CD1c-positive myeloid dendritic cell (primary cell): ENCODE results near the gene ZNF800.

Experiments
- DNase-seq: peaks from one replicate; pipeline ENCODE4 v3.0.0-alpha.2; 2016; ENCODE audit errors: extremely low spot score

Gene ZNF800

DNA sequence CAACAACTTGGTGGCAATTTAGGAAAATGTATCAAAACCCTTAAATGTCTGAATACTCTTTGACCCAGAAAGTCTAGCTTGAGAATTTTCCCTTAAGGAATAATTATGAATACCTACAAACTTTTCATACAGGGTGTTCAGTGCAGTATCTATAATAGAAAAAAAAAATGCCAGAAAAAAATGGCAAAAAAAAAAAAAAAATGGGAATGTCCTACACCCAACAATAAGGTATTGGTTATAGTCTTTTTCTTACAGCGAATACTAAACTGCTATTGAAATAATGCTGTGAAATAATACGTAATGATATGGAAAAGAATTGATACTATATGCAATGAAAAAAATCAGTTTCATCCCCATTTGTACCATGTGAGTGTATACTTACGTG lies 44.3 kb downstream of the ZNF800 start:
- DNase-seq: no peak

DNA sequence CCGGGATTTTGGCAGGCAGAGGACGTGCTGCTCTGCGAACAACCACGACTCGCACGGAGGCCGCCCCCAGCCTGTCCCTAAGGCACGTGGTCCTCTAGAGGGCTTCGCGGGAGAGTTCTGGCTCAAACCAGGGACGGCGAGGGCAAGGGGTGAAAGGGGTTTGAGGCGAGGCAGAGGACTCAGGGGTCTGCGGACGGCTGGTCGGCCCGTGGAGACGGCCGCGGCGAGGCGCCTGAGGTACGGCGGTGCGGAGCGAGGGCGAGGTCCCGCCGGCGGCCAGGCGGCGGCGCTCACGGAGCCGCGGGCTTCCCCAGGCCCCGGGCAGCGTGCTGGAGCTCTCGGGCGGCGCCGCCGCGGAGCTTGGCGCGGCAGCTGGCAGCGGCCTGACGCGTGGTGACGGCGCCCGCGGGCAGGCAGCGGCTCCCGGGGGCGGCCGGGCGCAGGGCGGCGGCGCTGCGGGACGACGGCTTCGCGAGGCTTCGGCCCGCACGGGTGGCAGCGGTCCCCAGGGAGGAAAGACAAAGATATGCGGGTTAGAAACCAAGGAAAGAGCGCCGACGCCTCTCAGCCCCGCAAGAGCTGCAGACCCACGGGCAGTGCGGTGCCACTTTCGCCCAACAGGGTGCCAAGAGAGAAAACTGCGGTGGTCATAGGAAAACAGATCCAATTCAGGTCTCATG lies 44.8 kb downstream of the ZNF800 start:
- DNase-seq: peak; percentile 84

DNA sequence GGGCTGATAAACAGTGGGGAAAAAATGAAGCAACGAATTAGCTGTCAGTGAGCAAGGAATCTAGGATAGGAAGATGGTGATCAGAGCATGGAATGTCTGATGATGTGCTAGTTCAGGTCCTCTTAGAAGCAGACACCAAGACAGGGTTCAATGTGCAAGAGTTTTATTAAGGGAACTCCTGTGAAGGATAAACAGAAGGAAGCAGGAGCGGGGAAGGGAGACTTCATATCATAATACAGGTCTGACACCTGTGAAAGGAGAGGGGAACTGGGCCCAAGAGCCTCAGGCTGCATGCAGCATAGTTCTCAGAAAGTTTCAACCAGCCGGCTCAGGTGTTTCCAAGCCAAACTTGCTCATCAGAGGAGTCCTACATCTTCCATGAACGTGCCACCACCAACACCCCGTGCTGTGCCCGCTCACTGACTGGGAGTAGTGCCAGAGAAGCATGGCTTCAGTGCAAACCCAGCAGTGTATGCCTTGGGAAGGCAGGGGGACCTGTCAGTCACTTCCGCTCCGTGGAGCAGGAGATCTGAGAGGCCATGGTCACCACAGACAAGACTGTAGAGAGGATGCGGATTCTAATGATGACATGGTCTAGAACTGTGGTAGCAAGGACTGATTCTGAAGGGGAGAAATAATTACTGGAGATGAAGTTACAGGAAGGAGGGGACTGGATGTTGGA lies 45.8 kb downstream of the ZNF800 start:
- DNase-seq: no peak

DNA sequence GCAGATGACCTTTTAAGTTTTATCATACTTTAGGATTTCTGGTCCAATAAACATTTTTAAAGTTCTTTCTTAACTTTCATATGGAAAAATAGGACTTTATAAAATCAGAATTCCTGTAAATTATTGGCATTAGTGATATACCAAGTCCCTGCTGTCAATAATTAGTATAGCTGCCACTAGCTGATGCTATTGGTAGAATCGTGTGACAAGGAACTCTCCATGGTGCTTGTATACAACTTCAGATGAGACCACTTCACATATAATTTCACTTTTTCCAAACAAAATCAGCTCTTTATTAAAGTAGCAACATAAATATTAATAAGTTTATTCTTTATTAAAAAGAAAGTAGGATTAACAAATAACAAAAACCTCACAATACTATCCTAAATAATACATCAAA lies 49.9 kb downstream of the ZNF800 start:
- DNase-seq: no peak

DNA sequence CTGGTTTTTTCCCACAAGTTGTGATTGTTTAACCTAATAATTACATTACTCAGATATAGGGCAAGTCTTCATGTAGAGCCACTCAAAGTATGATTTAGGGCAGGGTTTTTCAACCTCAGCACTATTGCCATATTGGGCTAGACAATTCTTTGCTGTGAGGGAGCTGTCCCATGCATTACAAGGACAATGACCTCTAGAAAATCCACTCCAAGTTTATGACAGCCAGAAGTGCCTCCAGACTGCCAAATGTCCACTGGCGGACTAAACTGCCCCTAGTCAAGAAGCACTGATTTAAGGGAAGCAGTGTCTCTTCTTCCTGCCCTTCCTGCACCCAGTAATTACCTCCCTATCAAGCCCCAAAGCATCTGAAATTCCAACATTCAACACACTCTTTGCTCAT lies 54.4 kb downstream of the ZNF800 start:
- DNase-seq: no peak

DNA sequence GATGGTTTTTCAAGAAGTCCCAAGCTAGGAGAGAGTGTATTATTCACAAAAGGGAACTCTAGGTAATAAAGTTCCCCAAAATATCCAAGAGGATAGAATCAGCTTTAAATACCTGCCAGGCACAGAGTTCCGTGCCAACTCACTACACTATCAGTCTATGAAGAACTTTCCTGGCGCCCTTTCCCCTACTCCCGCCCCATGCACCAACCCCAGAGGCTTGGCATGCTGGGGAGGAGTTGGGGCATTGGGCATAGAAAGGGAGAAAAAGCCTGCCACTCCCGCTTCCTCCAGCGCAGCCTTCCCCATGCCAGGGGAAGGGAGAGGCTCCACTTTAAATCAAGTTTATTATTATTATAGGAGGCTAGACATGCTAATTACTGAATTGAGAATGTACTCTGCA lies 54.9 kb downstream of the ZNF800 start:
- no peak for DNase-seq

DNA sequence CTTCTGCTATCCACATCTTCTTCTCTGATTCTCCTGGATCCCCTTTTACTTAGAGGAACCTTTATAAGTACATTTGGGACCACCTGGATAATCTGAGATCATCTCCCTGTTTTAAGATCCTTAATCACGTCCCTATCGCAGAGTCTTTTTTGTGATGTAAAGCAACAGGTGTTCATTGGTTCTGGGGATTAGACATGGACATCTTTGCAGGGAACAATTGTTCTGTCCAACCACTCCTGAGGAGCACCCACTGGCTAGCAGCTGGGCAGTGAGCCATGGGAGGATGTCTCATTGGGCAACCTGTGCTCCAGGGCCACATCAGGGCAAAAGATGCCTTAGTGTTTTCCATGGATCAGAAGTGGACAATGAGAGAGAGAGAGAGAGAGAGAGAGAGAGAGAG lies 56.0 kb downstream of the ZNF800 start:
- DNase-seq: no peak

DNA sequence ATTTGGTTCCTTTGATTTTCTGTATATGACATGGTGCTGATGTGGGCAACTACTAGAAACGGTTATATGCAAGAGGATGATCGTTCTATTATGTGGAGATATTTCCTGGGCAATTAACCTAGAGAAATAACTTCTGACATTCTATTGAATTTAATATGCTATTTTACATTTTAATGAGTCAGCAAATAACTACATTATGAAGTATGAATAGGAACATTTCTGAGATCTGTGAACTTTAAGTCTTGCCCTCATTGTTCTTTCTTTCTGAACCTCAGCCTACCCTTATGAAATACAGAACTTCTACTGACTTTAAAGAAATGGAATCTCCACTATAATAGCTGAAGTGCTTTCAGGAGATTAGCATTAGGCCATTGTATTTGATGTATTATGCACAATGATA lies 59.6 kb downstream of the ZNF800 start:
- DNase-seq: no peak

DNA sequence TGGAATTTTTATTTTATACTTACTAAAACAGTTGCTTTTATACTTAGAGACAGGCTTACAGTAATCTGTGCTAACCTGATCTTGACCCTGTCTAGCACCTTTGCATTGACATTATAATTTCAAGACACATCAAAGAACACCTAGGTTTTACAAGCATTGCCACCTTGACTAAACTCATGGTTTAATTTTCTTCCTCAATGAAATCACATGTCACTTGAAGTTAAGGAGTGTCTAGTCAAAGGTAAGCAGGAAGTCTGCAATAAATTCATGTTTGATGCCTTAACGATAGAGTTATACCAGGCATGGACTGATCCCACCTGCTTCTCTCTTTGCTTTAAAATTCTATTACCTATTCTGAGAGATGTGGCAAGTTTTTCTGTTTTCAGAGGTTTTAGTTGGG lies 62.4 kb downstream of the ZNF800 start:
- DNase-seq: no peak

DNA sequence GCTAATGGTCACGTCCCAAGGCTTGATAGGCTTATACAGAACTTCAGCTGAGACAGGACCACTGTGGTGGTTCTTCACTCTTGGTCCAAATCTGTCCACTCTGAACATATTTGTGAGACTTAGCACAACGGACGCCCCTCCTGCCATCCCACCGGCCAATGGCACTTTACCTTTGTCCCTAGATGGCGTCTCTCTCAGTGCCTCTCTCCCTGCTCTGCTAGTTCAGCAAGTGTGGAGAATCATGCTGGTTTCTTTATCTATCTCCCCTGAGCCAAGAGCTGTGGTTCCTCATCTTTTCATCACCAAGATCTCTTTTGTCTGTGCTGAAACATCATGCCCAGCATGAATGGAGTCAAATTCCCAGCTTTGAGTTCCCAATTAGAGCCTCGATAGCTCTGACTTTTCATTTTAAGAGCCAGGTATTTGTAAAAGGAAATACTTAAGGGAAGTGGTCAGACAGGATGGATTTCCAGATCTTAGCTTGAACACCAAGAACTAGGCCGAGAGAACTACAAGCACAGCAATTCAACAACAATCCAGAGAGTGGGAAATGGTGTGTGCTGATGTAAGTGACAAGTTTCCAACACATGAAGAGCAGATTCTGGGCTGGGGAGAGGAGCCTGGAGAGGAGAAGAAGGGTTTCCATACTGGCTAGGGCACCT lies 69.5 kb downstream of the ZNF800 start:
- DNase-seq: no peak

DNA sequence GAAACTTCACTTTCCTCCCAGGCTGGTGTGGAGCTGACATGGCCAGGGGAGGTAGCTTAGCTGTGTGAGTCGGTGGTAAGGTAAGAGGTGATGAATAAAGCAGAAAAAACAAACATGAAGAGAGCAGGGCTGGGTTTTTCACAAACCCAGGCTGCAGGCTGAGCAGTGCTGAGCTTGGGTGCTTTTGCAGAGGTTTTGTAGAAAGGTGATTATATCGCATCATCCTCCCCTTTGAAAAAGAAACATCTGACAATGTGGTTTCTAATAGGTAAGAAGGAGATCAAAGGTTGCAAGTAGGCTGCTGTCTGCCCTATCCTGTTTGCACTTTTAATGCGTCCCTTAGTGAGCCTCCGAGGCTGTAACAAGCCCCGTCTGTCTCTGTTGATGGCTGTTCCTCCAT lies 70.2 kb downstream of the ZNF800 start:
- DNase-seq: no peak

DNA sequence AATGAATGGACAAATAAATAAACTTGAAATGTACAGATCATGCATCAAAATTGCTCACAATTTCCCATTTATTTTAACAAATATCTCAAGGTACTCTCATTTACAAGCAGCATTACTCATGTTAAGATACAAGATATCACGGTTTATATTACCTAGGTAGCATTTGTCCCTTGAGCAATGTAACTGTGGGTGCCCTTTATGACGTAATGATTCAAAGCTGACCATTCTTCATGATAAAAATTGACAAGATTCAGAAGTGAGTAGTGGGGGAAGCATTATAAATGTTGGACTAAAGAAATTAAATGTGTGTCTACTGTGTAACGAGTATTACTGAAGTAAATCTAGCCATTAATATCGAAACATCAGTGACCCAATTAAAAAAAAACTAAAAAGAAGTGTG lies 71.5 kb downstream of the ZNF800 start:
- no peak for DNase-seq
